ENCODE data around the gene DGKI. TPM values are rescaled to one million over a fixed set of nuclear protein-coding genes. Genes with fewer than 3 reads are reported as not detected.

The DGKI gene
- polyA plus RNA-seq, 1 donor: 1.6 TPM

DNA sequence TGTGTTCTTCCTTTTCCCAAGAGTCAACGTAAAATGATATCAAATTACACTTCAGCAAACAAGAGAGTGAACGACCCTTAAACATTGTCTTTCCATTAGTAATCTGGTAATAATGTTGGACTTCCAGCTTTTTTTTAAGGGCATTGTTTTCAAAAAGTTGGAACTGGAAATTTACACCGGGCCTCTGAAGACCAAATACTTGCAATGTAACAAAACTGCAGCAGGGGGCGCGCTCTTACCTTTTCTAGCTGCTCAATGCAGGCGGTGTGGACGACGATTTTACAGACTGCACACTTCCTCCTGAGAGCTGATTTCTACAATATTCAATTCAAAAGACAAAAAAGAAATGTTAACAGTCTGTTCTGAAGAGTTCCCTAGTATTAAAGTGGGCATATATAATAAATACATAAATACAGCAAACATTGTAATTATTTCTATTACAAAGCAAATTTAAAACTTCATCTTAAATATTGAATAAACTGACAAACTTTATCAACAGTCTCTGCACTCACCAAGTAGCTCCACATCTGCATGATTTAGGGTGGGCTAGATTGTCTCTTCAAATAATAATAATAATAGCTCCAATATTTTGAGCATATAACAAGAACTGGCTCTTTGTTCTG lies 190.4 kb downstream of the DGKI start:
- DNase-seq: peak; percentile 78

DNA sequence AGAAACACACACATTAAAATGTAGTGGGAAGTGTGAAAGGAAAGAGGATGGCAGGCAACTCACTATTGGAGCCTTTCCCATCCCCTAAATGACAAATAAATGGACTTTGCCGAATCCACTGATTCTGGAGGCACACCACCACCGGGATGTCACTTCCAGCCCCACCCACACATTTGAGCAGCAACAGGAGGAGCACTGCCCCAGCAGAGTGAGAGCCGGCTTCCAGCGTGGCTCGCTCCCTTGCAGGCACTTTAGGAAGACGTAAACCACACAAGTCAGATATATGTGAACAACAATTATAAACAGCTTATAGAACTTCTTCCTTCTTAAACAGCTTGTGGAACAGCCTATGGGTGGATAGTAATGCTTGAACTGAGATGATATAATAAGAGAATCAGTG lies 191.0 kb downstream of the DGKI start:
- DNase-seq: no peak

GRCh38 chr7:137652721-137653120 lies 194.1 kb downstream of the DGKI start:
- no peak for DNase-seq

GRCh38 chr7:137647905-137648565 lies 198.7 kb downstream of the DGKI start:
- no peak for DNase-seq

GRCh38 chr7:137642472-137642871 lies 204.3 kb downstream of the DGKI start:
- no peak for DNase-seq

- no peak for DNase-seq
These were observed 204.7 kb downstream of the DGKI start for GRCh38 chr7:137642031-137642430.

- no peak for DNase-seq
These were observed 210.4 kb downstream of the DGKI start for GRCh38 chr7:137636376-137636775.

GRCh38 chr7:137635874-137636273 lies 210.9 kb downstream of the DGKI start:
- DNase-seq: no peak

DNA sequence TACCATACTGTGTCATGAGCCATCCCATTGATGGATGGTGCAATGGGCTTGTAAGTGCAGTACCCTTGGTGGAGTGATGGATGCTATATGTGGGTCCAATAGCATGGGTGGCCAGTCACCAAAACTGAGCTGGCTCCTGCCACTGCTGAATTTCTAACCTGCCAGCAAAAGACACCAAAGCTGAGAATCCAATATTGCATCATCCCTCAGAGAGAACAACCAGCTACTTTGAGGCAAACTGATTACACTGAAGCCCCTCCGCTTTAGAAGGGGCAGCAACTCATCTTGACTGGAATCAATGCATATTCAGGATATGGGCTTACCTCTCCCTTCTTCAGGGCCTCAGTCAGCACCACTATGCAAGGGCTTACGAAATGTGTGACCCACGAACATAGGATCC lies 211.6 kb downstream of the DGKI start:
- no peak for DNase-seq

DNA sequence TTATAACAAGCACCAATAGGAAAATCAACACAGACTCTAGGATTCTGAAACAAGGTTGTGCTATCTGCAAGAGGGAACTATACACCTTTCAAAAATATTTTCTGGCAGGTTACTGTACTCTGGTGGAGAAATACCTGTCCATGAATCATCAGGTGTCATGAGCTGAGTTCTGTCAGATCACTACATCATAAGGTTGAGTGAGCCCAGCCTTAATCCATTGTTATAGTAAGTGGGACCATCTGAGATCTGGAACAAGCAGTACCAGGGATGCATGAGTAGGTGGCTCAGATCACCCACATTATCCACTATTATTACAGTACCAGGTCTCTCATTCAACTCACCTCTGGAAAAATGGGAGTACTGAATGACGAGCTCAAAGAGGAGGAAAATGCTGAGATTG lies 212.4 kb downstream of the DGKI start:
- DNase-seq: no peak

DNA sequence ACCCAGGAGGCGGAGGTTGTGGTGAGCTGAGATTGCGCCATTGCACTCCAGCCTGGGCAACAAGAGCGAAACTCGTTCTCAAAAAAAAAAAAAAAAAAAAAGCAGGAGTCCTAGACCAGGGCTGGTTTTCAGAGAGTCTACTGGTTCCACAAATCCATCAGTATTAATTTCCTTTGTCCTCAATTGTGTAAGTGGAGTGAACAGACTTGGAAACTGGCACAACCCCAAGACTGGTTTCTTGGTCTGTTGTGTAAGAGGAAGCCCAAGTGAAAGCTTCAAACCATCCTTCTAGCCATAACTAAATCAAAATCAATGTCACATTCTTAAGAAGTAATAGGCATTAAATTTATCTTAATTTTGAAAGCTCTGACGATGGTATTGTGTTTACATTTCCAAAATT lies 213.6 kb downstream of the DGKI start:
- no peak for DNase-seq

GRCh38 chr7:137628216-137628615 lies 218.6 kb downstream of the DGKI start:
- DNase-seq: no peak

DNA sequence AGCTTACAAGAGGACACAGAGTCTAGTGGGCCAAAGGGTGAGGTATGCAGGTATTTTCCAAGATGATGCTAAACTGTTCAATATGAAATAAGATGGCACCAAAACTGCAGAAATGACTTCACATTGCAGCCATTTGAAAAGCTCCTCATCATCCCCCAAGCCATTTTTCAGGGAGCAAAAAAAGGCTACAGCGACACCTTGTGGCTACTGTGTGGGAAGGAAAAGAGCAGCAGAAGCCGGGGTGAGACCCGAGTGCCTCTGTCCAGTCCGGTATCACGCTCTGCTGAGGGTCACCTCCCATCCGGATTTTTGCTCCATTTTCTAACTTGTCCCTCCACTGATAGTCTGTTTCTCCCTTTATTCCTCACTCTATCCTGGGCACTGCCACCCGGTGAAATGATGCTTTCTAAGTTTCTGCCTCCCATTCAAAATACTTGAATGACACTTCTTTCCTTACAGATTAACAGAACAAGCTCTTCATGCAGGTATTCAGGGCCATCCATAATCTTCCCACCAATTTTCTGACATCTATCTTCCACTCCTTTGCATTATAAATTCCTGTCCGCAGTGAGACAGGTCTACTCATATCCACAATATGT lies 220.2 kb downstream of the DGKI start:
- DNase-seq: peak; percentile 62

- no peak for DNase-seq
These were observed 221.6 kb downstream of the DGKI start for GRCh38 chr7:137625197-137625596.

DNA sequence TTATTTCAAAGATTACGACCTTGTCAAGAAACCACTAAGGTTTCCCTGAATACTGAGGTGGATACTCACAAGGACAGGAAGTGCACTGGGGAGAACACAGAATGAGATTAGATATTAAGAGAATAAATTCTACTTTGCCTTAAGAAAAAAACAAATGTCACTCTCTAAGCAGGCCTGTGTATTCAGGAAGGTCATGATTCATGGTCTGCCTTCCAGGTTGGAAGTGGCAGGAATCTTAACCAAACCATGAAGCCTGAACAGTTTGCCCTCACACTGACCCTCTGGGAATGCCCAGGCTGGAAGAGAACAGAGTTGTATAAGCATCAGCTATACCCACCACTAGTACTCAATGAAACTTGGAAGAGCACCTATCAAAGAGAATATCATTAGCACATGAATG lies 227.6 kb downstream of the DGKI start:
- no peak for DNase-seq

- no peak for DNase-seq
These were observed 228.0 kb downstream of the DGKI start for GRCh38 chr7:137618748-137619147.

GRCh38 chr7:137613006-137613525 lies 233.7 kb downstream of the DGKI start:
- no peak for DNase-seq

DNA sequence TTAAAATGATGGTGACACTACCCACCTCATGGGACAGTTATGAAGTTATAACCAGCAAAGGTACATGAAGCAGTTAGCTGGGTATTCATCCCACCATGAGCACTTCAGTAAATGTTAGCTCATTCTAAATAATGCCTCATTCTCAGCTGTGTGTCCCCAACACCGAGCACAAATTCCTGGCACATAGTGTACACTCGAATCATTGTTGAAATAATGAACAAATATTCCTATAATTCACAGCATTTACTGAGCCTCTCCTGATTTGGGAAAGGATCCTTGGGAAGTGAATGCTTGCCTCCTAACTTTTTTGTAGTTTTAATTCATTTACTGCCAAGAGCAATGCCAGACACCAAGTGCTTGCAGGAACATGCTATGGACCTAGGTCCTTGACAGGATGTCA lies 235.2 kb downstream of the DGKI start:
- no peak for DNase-seq

DNA sequence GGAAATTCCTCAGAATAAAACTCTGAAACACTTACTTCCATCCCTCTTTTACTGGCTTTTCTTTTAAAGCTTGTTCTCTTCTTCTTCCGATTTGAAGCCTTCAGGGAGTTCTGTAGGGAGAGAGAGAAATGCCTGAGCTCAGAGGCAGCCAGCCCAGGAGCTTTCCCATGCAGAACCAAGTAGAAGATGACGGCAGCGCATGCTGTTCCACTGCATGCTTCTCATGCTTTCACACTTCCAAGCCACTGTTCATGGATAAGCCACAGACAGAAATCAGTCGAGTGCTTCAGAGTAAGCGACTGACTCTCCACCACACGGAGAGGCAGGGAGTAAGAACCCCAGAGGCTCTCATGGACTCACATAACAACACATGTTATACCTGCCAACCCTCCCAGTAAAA lies 237.3 kb downstream of the DGKI start:
- DNase-seq: no peak

DNA sequence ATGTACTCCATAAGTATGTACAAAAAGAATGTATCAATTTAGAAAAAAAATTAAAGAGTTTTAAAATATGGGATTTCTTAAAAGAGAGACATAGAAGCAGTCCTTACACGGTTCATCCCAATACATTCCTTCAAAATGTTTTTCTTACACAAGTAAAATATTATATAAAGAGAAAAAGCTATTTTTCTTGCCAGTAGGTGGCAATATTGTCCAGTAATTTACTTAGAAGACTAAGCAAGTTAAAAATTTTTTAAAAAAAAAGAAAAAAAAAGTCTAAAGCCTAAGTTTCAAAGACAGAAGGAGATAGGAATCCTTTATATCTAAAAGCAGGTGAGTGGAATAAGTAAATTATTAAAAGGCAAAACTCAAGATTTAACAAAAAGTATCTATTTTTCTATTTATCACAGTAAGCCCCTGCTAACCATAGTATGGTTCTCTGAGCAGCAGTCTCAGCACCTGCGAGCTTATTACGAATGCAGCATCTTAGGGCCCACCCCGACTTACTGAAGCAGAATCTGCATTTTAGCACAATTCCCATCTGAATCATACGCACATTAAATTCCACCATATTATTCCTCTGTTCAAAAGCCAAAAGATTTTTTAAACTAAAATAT lies 240.6 kb downstream of the DGKI start:
- peak; percentile 64 for DNase-seq

DNA sequence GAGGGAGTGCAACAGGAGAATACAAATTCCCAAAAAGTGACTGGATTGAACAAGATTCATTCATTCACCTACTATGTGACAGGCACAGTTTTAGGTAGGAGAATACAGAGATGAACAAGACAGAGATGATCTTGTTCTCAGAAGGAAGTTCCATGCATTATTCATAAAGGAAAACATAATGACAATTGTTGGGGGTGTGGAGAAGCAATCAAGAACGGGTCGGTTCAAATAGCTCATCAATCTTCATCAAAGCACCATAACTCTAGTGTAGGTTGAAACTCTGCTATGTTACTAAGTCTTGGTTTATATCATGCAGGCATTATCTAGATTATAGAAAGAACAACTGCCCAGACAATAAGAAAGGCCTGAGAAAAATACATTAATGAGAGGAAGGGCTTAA lies 243.7 kb downstream of the DGKI start:
- no peak for DNase-seq

DNA sequence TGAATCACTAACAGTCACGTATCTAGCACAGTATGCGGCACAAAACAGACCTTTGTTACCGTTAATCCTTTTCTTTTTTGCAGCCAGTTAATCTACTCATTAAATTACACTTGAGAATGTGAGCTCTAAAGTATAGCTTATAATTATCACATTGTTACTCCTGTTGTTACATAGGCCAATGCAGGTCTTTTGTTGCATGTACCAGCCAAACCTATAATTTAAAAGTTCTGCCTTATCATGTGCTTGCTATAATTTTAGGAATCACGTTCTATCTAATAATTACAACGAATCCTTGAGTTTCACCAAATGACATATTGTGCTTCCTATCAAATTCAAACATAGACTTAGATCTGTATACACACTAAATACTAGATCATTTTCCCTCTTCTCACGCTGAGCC lies 245.1 kb downstream of the DGKI start:
- no peak for DNase-seq

DNA sequence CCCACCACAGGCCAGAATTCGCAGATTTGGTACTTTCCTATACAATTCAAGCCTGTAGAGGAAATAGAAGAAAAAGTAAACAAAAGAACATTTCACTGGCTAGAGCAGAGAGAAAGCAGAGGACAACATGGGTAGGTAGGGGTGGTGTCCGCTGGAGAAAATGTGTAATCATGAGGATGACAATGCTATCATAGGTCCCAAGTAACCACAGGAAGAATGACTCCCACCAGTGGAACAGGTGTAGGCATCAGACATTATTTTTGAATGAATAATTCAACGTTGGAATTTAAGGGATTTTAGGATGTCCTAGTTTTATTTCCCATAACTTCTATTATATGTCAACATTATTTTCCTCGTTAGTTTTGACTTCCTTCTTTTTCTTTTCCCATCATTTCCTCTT lies 248.9 kb downstream of the DGKI start:
- DNase-seq: no peak

All from left kidney (tissue), 2 donors.